Adipocyte (in vitro differentiated cells): ENCODE results near the gene C1QTNF9B.

Source experiments
- DNase-seq: peaks from one replicate; pipeline ENCODE4 v3.0.0-alpha.2; 2015; ENCODE audit warnings: low read depth
- H3K27me3 ChIP-seq: replicated peaks from 2 replicates; pipeline ENCODE4 v1.7.0; 2013; ENCODE audit warnings: mild to moderate bottlenecking, low read length, moderate library complexity; ENCODE audit not compliant: control insufficient read depth, insufficient read depth
- H3K36me3 ChIP-seq: 2 replicates; pipeline ENCODE4 v1.7.0; 2013; ENCODE audit warnings: low read length, mild to moderate bottlenecking, moderate library complexity; ENCODE audit not compliant: control insufficient read depth, insufficient read depth, severe bottlenecking
- H3K4me1 ChIP-seq: 2 replicates; pipeline ENCODE4 v1.7.0; 2013; ENCODE audit warnings: mild to moderate bottlenecking, low read length, moderate library complexity; ENCODE audit not compliant: control insufficient read depth, insufficient read depth
- H3K4me3 ChIP-seq: 2 replicates; pipeline ENCODE4 v1.7.0; 2013; ENCODE audit warnings: mild to moderate bottlenecking, low read length, moderate library complexity
- H3K9ac ChIP-seq: 2 replicates; pipeline ENCODE4 v1.7.0; 2013; ENCODE audit warnings: mild to moderate bottlenecking, low read length, moderate library complexity
- H3K9me3 ChIP-seq: 2 replicates; pipeline ENCODE4 v1.7.0; 2013; ENCODE audit warnings: mild to moderate bottlenecking, low read length, moderate library complexity; ENCODE audit not compliant: control insufficient read depth

Gene C1QTNF9B

GRCh38 chr13:23843436-23843835 lies 53.9 kb downstream of the C1QTNF9B start:
- Histone ChIP-seq H3K27me3 (no peaks in the 10 kb centered on the region), H3K9ac (no peak overlapping the region), H3K4me1 (peaks cover 5% of the 10 kb centered on the region), H3K36me3 (no peaks in the 10 kb centered on the region), H3K9me3 (no peaks in the 10 kb centered on the region), H3K4me3 (no peak overlapping the region)
- no peak for DNase-seq

- Histone ChIP-seq H3K27me3 (no peaks in the 10 kb centered on the region), H3K36me3 (peaks cover 3% of the 10 kb centered on the region), H3K4me3 (no peak overlapping the region), H3K9ac (no peak overlapping the region), H3K4me1 (no peaks in the 10 kb centered on the region), H3K9me3 (no peaks in the 10 kb centered on the region)
- no peak for DNase-seq
These were observed 54.9 kb downstream of the C1QTNF9B start for GRCh38 chr13:23842406-23842805.
